ENCODE measurements around the gene PDIA6. TPM values are rescaled to one million over a fixed set of nuclear protein-coding genes. Genes with fewer than 3 reads are reported as not detected.

Gene PDIA6
- total RNA-seq = 582 and 609 TPM in 2 replicates

DNA sequence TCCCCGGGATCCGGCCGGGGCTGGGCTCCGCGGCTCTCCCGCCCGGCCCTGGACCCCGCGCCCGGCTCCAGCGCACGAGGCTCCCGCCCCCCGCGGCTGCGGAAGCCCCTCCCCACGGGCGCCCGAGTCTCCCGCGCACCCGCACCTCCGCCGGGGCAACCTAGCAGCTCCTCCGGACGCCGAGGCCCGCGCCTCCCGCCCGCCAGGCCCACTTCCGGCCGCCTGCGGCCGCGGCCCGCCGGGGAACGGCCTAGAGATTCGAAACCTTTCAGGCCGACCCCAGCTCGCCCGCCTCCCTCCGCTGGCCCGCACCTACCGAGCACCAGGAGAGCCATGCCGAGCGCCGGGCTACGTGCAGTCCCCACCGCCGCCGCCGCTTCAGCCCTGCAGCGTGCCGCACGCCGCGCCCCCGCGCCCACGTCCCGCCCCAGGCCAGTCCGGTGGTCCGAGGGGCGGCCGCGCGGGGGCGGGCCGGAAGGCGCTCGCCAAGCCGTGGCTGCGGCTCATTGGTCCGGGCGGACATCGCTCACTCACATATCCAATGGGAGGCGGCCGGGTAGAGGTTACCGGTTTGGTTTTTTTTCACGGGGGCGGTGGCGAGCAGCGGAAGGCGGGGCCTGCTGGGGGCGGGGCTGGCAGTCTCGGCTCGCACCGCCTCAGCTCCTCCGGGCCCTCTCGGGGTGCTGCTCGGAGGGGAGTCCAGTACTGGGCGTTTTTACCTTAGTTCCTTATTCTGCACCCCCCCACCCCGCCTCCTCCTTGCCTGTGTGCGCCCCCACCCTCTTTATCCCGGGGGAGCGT lies at the start of gene PDIA6:
PDIA6 (minus strand) TSS at position 424 of the 801 bp plus-strand sequence; CDS start at position 335, 89 bp downstream.

Other genes starting within 250 kb of the PDIA6 start
- 29.7 and 33.6 TPM in 2 replicates for gene NOL10, start 122.8 kb downstream of the PDIA6 start, total RNA-seq
- gene ATP6V1C2, start 91.2 kb downstream of the PDIA6 start, total RNA-seq = not detected in 2 replicates
- not detected in 2 replicates for gene KCNF1, start 99.1 kb upstream of the PDIA6 start, total RNA-seq